GM23338 (cell line): ENCODE measurements around the gene JARID2. TPM values are rescaled to one million over a fixed set of nuclear protein-coding genes. Genes with fewer than 3 reads are reported as not detected.

Source experiments
- ATAC-seq: fragments of 200-7000 bp; cut with Tn5 transposase; 3 replicates; pipeline ENCODE4 v1.9.1; 2020
- DNase-seq: peaks from one replicate; pipeline ENCODE4 v3.0.0-alpha.2; 2015; ENCODE audit warnings: low spot score
- H2AFZ ChIP-seq: fragments of 200-600 bp; sonication (generic); 2 replicates; pipeline ENCODE4 v1.8.0; 2016; ENCODE audit warnings: antibody characterized with exemption, mild to moderate bottlenecking, moderate library complexity
- H3F3A ChIP-seq: fragments of 200-600 bp; sonication (generic); replicated peaks from 2 replicates; pipeline ENCODE4 v1.8.0; 2017; ENCODE audit warnings: antibody characterized with exemption, mixed run types, low read depth
- H3K27ac ChIP-seq: fragments of 200-600 bp; sonication (generic); 2 replicates; pipeline ENCODE4 v1.6.1; 2016; ENCODE audit warnings: low read depth
- H3K27me3 ChIP-seq: fragments of 200-600 bp; sonication (generic); 2 replicates; pipeline ENCODE4 v1.8.0; 2016; ENCODE audit warnings: mild to moderate bottlenecking, mixed run types, moderate library complexity; ENCODE audit not compliant: insufficient read depth
- H3K36me3 ChIP-seq: fragments of 200-600 bp; sonication (generic); 2 replicates; pipeline ENCODE4 v1.8.0; 2016; ENCODE audit warnings: mild to moderate bottlenecking; ENCODE audit not compliant: insufficient read depth
- H3K4me1 ChIP-seq: fragments of 200-600 bp; sonication (generic); 2 replicates; pipeline ENCODE4 v1.8.0; 2016; ENCODE audit warnings: mild to moderate bottlenecking, moderate library complexity; ENCODE audit not compliant: insufficient read depth
- H3K4me2 ChIP-seq: fragments of 200-600 bp; sonication (generic); 2 replicates; pipeline ENCODE4 v1.7.1; 2017; ENCODE audit warnings: mixed run types
- H3K4me3 ChIP-seq: fragments of 200-600 bp; sonication (generic); 2 replicates; pipeline ENCODE4 v1.6.1; 2016; ENCODE audit warnings: mixed run types
- H3K79me2 ChIP-seq: fragments of 200-600 bp; sonication (generic); replicated peaks from 2 replicates; pipeline ENCODE4 v1.8.0; 2017; ENCODE audit warnings: mild to moderate bottlenecking; ENCODE audit not compliant: insufficient read depth
- H3K9me2 ChIP-seq: fragments of 200-600 bp; sonication (generic); 2 replicates; pipeline ENCODE4 v1.8.0; 2017; ENCODE audit not compliant: insufficient read depth
- H4K20me1 ChIP-seq: fragments of 200-600 bp; sonication (generic); replicated peaks from 2 replicates; pipeline ENCODE4 v1.8.0; 2017; ENCODE audit warnings: mild to moderate bottlenecking; ENCODE audit not compliant: insufficient read depth
- H3K27ac Mint-ChIP-seq: 2 replicates; pipeline ENCODE4 v1.8.0; 2020; ENCODE audit warnings: inconsistent platforms, mild to moderate bottlenecking, moderate library complexity, mixed read lengths
- H3K27me3 Mint-ChIP-seq: 3 replicates; pipeline ENCODE4 v1.8.0; 2022; ENCODE audit warnings: low read depth, mild to moderate bottlenecking, moderate library complexity, mixed read lengths, inconsistent platforms; ENCODE audit not compliant: insufficient read depth, poor library complexity
- H3K36me3 Mint-ChIP-seq: 3 replicates; pipeline ENCODE4 v1.8.0; 2021; ENCODE audit warnings: low read depth, mild to moderate bottlenecking, inconsistent platforms, moderate library complexity, mixed read lengths
- H3K4me1 Mint-ChIP-seq: 3 replicates; pipeline ENCODE4 v1.8.0; 2020; ENCODE audit warnings: mild to moderate bottlenecking, inconsistent platforms, mixed read lengths
- H3K4me3 Mint-ChIP-seq: 3 replicates; pipeline ENCODE4 v1.8.0; 2021; ENCODE audit warnings: moderate library complexity, mild to moderate bottlenecking, inconsistent platforms, mixed read lengths
- H3K9me3 Mint-ChIP-seq: 3 replicates; pipeline ENCODE4 v1.8.0; 2020; ENCODE audit warnings: moderate library complexity, mild to moderate bottlenecking, inconsistent platforms, mixed read lengths
- EZH2 ChIP-seq: fragments of 200-600 bp; sonication (generic); IDR thresholded peaks from one replicate; pipeline ENCODE4 v1.8.0; 2017; ENCODE audit warnings: antibody characterized with exemption, mild to moderate bottlenecking, low read depth; ENCODE audit not compliant: unreplicated experiment
- EZH2phosphoT487 ChIP-seq: fragments of 200-600 bp; sonication (generic); IDR thresholded peaks from one replicate; pipeline ENCODE4 v1.8.1; 2018; ENCODE audit warnings: antibody characterized with exemption; ENCODE audit not compliant: unreplicated experiment
- JUNB ChIP-seq: IDR thresholded peaks from one replicate; pipeline ENCODE4 v1.6.1; 2016; ENCODE audit warnings: antibody characterized with exemption; ENCODE audit not compliant: unreplicated experiment
- POLR2AphosphoS5 ChIP-seq: IDR thresholded peaks from 2 replicates; pipeline ENCODE4 v1.6.1; 2016; ENCODE audit warnings: antibody characterized with exemption, low read depth
- REST ChIP-seq: IDR thresholded peaks from one replicate; pipeline ENCODE4 v1.6.1; 2018; ENCODE audit warnings: antibody characterized with exemption; ENCODE audit not compliant: unreplicated experiment
- ZNF114 ChIP-seq: fragments of 250-450 bp; sonication (Bioruptor Pico); IDR thresholded peaks from 2 replicates; pipeline ENCODE4 v1.5.0; 2020; ENCODE audit warnings: mild to moderate bottlenecking, moderate library complexity
- ZNF331 ChIP-seq: fragments of 250-450 bp; sonication (Bioruptor Pico); IDR thresholded peaks from 2 replicates; pipeline ENCODE4 v1.5.0; 2020; ENCODE audit warnings: low read depth, mild to moderate bottlenecking, moderate library complexity
- ZNF462 ChIP-seq: fragments of 250-450 bp; sonication (Bioruptor Pico); IDR thresholded peaks from 2 replicates; pipeline ENCODE4 v1.5.0; 2020; ENCODE audit warnings: mild to moderate bottlenecking, moderate library complexity
- polyA plus RNA-seq: library from polyadenylated mRNA; unstranded; fragments of >200 nt; fragmentation: Nextera tagmentation; extraction: Ambion mirVana; gene quantifications from 2 replicates; pipeline ENCODE4 v1.2.1, GENCODE V29; 2016
- total RNA-seq: library from RNA; depleted of rRNA; stranded (reverse); fragments of >200 nt; shearing (Covaris generic); gene quantifications from 2 replicates; pipeline ENCODE4 v1.2.3, GENCODE V29; 2014
- TF ChIP-seq, protein P1 (sequence below), 2 experiments: fragments of 200-600 bp in 1 of 2; sonication (generic) in 1 of 2; conservative IDR thresholded peaks; 2 replicates each; pipeline versions ENCODE4 v1.5.1 to v1.6.1; 2016 to 2017; ENCODE audit warnings: antibody characterized with exemption in 2 of 2, low read depth in 2 of 2, mild to moderate bottlenecking in 2 of 2, moderate library complexity in 1 of 2

JARID2 gene
- total and polyA plus RNA-seq, 2 experiments from 2014 or later = 92.8 to 196 TPM

DNA sequence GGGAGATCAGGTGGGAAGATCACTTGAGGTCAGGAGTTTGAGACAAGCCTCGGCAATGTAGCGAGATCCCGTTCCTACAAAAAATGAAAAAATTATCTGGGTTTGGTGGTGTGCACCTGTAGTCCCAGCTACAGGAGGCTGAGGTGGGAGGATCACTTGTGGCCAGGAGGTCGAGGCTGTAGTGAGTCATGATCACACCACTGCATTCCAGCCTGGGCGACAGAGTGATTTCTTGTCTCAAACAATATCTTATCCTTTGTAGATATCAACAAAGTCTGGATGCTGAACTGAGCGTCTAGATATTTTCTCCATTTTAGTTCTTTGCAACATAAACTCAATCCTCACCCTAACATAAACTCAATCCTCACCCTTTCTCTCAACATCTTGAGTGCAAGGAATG lies 219.3 kb downstream of the JARID2 start (continued):
- TF ChIP-seq, protein P1, sequence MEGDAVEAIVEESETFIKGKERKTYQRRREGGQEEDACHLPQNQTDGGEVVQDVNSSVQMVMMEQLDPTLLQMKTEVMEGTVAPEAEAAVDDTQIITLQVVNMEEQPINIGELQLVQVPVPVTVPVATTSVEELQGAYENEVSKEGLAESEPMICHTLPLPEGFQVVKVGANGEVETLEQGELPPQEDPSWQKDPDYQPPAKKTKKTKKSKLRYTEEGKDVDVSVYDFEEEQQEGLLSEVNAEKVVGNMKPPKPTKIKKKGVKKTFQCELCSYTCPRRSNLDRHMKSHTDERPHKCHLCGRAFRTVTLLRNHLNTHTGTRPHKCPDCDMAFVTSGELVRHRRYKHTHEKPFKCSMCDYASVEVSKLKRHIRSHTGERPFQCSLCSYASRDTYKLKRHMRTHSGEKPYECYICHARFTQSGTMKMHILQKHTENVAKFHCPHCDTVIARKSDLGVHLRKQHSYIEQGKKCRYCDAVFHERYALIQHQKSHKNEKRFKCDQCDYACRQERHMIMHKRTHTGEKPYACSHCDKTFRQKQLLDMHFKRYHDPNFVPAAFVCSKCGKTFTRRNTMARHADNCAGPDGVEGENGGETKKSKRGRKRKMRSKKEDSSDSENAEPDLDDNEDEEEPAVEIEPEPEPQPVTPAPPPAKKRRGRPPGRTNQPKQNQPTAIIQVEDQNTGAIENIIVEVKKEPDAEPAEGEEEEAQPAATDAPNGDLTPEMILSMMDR (conservative IDR thresholded peaks at IDR 0.05; ENCODE audit: low read depth in 2 of 2) = no peak
- no peak for TF ChIP-seq POLR2AphosphoS5

DNA sequence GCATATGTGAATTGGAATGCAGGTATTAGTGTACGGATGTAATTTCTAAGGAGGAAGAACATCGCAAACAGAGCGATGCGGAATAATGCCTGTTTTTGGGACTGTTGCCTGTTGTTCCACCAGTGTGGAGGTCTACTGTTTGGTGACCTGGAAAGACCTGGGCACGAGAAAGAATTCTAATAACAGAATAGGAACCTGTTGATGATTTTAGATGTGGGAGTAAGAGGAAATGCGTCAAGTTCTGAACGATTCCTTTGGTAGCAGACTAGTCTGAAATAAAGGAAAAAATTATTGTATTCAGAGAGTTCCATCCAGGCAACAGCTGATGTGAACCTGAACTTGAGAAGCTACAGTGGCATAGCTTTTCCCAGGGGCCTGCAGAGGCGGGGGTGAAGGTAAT lies 224.9 kb downstream of the JARID2 start:
- peaks cover 92% of the 10 kb centered on the region for H4K20me1 ChIP-seq
- peaks cover 39% of the 10 kb centered on the region for H3K4me1 ChIP-seq
- TF ChIP-seq ZNF331 (CRISPR knock-in tag) (no peak), EZH2phosphoT487 (no peak), EZH2 (no peak), ZNF114 (CRISPR knock-in tag) (no peak), JUNB (no peak), REST (no peak), ZNF462 (CRISPR knock-in tag) (no peak)
- TF ChIP-seq, protein P1 (conservative IDR thresholded peaks at IDR 0.05; ENCODE audit: low read depth in 2 of 2) = no peak
- no peak overlapping the region for H3K4me2 ChIP-seq
- Mint-ChIP-seq H3K4me3 (no peak overlapping the region), H3K4me1 (peaks cover 59% of the 10 kb centered on the region), H3K27me3 (peaks cover 23% of the 10 kb centered on the region), H3K36me3 (peaks cover 62% of the 10 kb centered on the region), H3K9me3 (no peaks in the 10 kb centered on the region), H3K27ac (no peak overlapping the region)
- DNase-seq (no peak), ATAC-seq (no peak)
- H3K4me3 ChIP-seq = no peak overlapping the region
- peaks cover 28% of the 10 kb centered on the region for H3K36me3 ChIP-seq
- peaks cover 7% of the 10 kb centered on the region; the same call in 1 of the 2 replicates for H3F3A ChIP-seq
- H3K79me2 ChIP-seq = peaks cover 98% of the 10 kb centered on the region
- no peak overlapping the region; the same call in 1 of the 2 replicates for H3K27ac ChIP-seq
- no peaks in the 10 kb centered on the region for H3K27me3 ChIP-seq
- no peaks in the 10 kb centered on the region for H3K9me2 ChIP-seq
- no peak overlapping the region for H2AFZ ChIP-seq
